Ovary (tissue), 3 donors: ENCODE measurements around the gene FKBP1B.

Experiments
- EP300 ChIP-seq: sonication (generic); formaldehyde crosslinking; IDR thresholded peaks from one replicate; pipeline ENCODE4 v1.6.1; 2017; ENCODE audit warnings: antibody characterized with exemption
- POLR2A ChIP-seq: fragments of 450-650 bp; IDR thresholded peaks from one replicate; pipeline ENCODE4 v1.6.1; 2017; ENCODE audit warnings: antibody characterized with exemption, mild to moderate bottlenecking, moderate library complexity
- TF ChIP-seq, protein P1 (sequence below), 3 donors: fragments of 450-650 bp in 2 of 3; fragments of 200-600 bp in 1 of 3; IDR thresholded peaks; one replicate each; pipeline versions ENCODE4 v1.5.1 to v1.8.0; 2016 to 2022; ENCODE audit warnings: antibody characterized with exemption in 3 of 3, mild to moderate bottlenecking in 1 of 3
- donor health status: DM: no; HTN: no; CAD: no.

DNA sequence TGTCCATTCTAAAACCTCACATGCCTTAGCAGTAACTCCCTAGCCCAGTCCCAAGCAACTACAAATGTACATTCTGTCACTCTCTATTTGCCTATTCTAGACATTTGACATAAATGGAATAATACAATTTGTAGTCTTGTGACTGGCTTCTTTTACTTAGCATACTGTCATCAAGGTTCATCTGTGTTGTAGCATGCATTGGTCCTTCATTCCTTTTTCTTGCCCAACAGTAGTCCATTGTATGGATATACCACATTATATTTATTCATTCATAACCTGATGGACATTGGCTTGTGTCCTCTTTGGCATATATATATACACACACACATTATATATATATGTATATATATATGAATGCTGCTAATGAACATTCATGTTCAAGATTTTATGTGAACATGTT, 41.8 kb upstream of the FKBP1B start:
- TF ChIP-seq, protein P1, sequence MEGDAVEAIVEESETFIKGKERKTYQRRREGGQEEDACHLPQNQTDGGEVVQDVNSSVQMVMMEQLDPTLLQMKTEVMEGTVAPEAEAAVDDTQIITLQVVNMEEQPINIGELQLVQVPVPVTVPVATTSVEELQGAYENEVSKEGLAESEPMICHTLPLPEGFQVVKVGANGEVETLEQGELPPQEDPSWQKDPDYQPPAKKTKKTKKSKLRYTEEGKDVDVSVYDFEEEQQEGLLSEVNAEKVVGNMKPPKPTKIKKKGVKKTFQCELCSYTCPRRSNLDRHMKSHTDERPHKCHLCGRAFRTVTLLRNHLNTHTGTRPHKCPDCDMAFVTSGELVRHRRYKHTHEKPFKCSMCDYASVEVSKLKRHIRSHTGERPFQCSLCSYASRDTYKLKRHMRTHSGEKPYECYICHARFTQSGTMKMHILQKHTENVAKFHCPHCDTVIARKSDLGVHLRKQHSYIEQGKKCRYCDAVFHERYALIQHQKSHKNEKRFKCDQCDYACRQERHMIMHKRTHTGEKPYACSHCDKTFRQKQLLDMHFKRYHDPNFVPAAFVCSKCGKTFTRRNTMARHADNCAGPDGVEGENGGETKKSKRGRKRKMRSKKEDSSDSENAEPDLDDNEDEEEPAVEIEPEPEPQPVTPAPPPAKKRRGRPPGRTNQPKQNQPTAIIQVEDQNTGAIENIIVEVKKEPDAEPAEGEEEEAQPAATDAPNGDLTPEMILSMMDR (IDR thresholded peaks at IDR 0.05), result no peak
- no peak for TF ChIP-seq POLR2A
- TF ChIP-seq EP300, result no peak
